GM23338 (cell line): Measurements from ENCODE around the gene TTC16. TPM values are rescaled to one million over a fixed set of nuclear protein-coding genes. Genes with fewer than 3 reads are reported as not detected.

Experiments
- ATAC-seq: fragments of 200-7000 bp; cut with Tn5 transposase; 3 replicates; pipeline ENCODE4 v1.9.1; 2020
- DNase-seq: peaks from one replicate; pipeline ENCODE4 v3.0.0-alpha.2; 2015; ENCODE audit warnings: low spot score
- H2AFZ ChIP-seq: fragments of 200-600 bp; sonication (generic); 2 replicates; pipeline ENCODE4 v1.8.0; 2016; ENCODE audit warnings: antibody characterized with exemption, mild to moderate bottlenecking, moderate library complexity
- H3F3A ChIP-seq: fragments of 200-600 bp; sonication (generic); replicated peaks from 2 replicates; pipeline ENCODE4 v1.8.0; 2017; ENCODE audit warnings: antibody characterized with exemption, mixed run types, low read depth
- H3K27ac ChIP-seq: fragments of 200-600 bp; sonication (generic); 2 replicates; pipeline ENCODE4 v1.6.1; 2016; ENCODE audit warnings: low read depth
- H3K27me3 ChIP-seq: fragments of 200-600 bp; sonication (generic); 2 replicates; pipeline ENCODE4 v1.8.0; 2016; ENCODE audit warnings: mild to moderate bottlenecking, mixed run types, moderate library complexity; ENCODE audit not compliant: insufficient read depth
- H3K36me3 ChIP-seq: fragments of 200-600 bp; sonication (generic); 2 replicates; pipeline ENCODE4 v1.8.0; 2016; ENCODE audit warnings: mild to moderate bottlenecking; ENCODE audit not compliant: insufficient read depth
- H3K4me1 ChIP-seq: fragments of 200-600 bp; sonication (generic); 2 replicates; pipeline ENCODE4 v1.8.0; 2016; ENCODE audit warnings: mild to moderate bottlenecking, moderate library complexity; ENCODE audit not compliant: insufficient read depth
- H3K4me2 ChIP-seq: fragments of 200-600 bp; sonication (generic); 2 replicates; pipeline ENCODE4 v1.7.1; 2017; ENCODE audit warnings: mixed run types
- H3K4me3 ChIP-seq: fragments of 200-600 bp; sonication (generic); 2 replicates; pipeline ENCODE4 v1.6.1; 2016; ENCODE audit warnings: mixed run types
- H3K79me2 ChIP-seq: fragments of 200-600 bp; sonication (generic); replicated peaks from 2 replicates; pipeline ENCODE4 v1.8.0; 2017; ENCODE audit warnings: mild to moderate bottlenecking; ENCODE audit not compliant: insufficient read depth
- H3K9me2 ChIP-seq: fragments of 200-600 bp; sonication (generic); 2 replicates; pipeline ENCODE4 v1.8.0; 2017; ENCODE audit not compliant: insufficient read depth
- H4K20me1 ChIP-seq: fragments of 200-600 bp; sonication (generic); replicated peaks from 2 replicates; pipeline ENCODE4 v1.8.0; 2017; ENCODE audit warnings: mild to moderate bottlenecking; ENCODE audit not compliant: insufficient read depth
- H3K27ac Mint-ChIP-seq: 2 replicates; pipeline ENCODE4 v1.8.0; 2020; ENCODE audit warnings: inconsistent platforms, mild to moderate bottlenecking, moderate library complexity, mixed read lengths
- H3K27me3 Mint-ChIP-seq: 3 replicates; pipeline ENCODE4 v1.8.0; 2022; ENCODE audit warnings: low read depth, mild to moderate bottlenecking, moderate library complexity, mixed read lengths, inconsistent platforms; ENCODE audit not compliant: insufficient read depth, poor library complexity
- H3K36me3 Mint-ChIP-seq: 3 replicates; pipeline ENCODE4 v1.8.0; 2021; ENCODE audit warnings: low read depth, mild to moderate bottlenecking, inconsistent platforms, moderate library complexity, mixed read lengths
- H3K4me1 Mint-ChIP-seq: 3 replicates; pipeline ENCODE4 v1.8.0; 2020; ENCODE audit warnings: mild to moderate bottlenecking, inconsistent platforms, mixed read lengths
- H3K4me3 Mint-ChIP-seq: 3 replicates; pipeline ENCODE4 v1.8.0; 2021; ENCODE audit warnings: moderate library complexity, mild to moderate bottlenecking, inconsistent platforms, mixed read lengths
- H3K9me3 Mint-ChIP-seq: 3 replicates; pipeline ENCODE4 v1.8.0; 2020; ENCODE audit warnings: moderate library complexity, mild to moderate bottlenecking, inconsistent platforms, mixed read lengths
- CREB1 ChIP-seq: fragments of 250-450 bp; sonication (Bioruptor Pico); IDR thresholded peaks from 2 replicates; pipeline ENCODE4 v1.5.0; 2020; ENCODE audit warnings: low read depth, mild to moderate bottlenecking, moderate library complexity
- ETS1 ChIP-seq: IDR thresholded peaks from 2 replicates; pipeline ENCODE4 v1.6.1; 2016; ENCODE audit warnings: antibody characterized with exemption
- EZH2 ChIP-seq: fragments of 200-600 bp; sonication (generic); IDR thresholded peaks from one replicate; pipeline ENCODE4 v1.8.0; 2017; ENCODE audit warnings: antibody characterized with exemption, mild to moderate bottlenecking, low read depth; ENCODE audit not compliant: unreplicated experiment
- NANOG ChIP-seq: IDR thresholded peaks from 2 replicates; pipeline ENCODE4 v1.6.1; 2016; ENCODE audit warnings: antibody characterized with exemption, borderline replicate concordance
- ZNF114 ChIP-seq: fragments of 250-450 bp; sonication (Bioruptor Pico); IDR thresholded peaks from 2 replicates; pipeline ENCODE4 v1.5.0; 2020; ENCODE audit warnings: mild to moderate bottlenecking, moderate library complexity
- polyA plus RNA-seq: library from polyadenylated mRNA; unstranded; fragments of >200 nt; fragmentation: Nextera tagmentation; extraction: Ambion mirVana; gene quantifications from 2 replicates; pipeline ENCODE4 v1.2.1, GENCODE V29; 2016
- total RNA-seq: library from RNA; depleted of rRNA; stranded (reverse); fragments of >200 nt; shearing (Covaris generic); gene quantifications from 2 replicates; pipeline ENCODE4 v1.2.3, GENCODE V29; 2014

The TTC16 gene
- total and polyA plus RNA-seq, 2 experiments from 2014 or later, result not detected

GRCh38 chr9:127690735-127691134, 25.1 kb upstream of the TTC16 start:
- Histone ChIP-seq H3K4me2 (no peak overlapping the region), H3K27ac (no peak overlapping the region), H3K27me3 (no peaks in the 10 kb centered on the region), H3F3A (no peaks in the 10 kb centered on the region), H3K36me3 (no peaks in the 10 kb centered on the region), H3K79me2 (no peaks in the 10 kb centered on the region), H4K20me1 (0 out of 2 replicates have a peak, but pooled peaks cover 3% of the 10 kb centered on the region), H3K4me3 (no peak overlapping the region), H3K9me2 (peaks cover 3% of the 10 kb centered on the region; the same call in 1 of the 2 replicates), H3K4me1 (no peaks in the 10 kb centered on the region), H2AFZ (no peak overlapping the region)
- no peaks in the 10 kb centered on the region for H3K9me3 Mint-ChIP-seq
- H3K36me3 Mint-ChIP-seq, result peaks cover 28% of the 10 kb centered on the region
- TF ChIP-seq NANOG, result no peak
- H3K27me3 Mint-ChIP-seq, result peaks cover 9% of the 10 kb centered on the region
- ATAC-seq (no peak), DNase-seq (no peak)
- no peaks in the 10 kb centered on the region for H3K4me1 Mint-ChIP-seq
- no peak overlapping the region for H3K27ac Mint-ChIP-seq
- no peak overlapping the region for H3K4me3 Mint-ChIP-seq

GRCh38 chr9:127692071-127692470, 23.8 kb upstream of the TTC16 start:
- H3K27ac Mint-ChIP-seq, result no peak overlapping the region
- H3K36me3 ChIP-seq, result no peaks in the 10 kb centered on the region

GRCh38 chr9:127693143-127693542, 22.7 kb upstream of the TTC16 start:
- H3K4me1 Mint-ChIP-seq, result no peaks in the 10 kb centered on the region

More at GRCh38 chr9:127692071-127692470, 23.8 kb upstream of the TTC16 start:
- H3K4me3 Mint-ChIP-seq, result no peak overlapping the region
- Histone ChIP-seq H3K9me2 (peaks cover 3% of the 10 kb centered on the region; the same call in 1 of the 2 replicates), H3K79me2 (no peaks in the 10 kb centered on the region), H3K27me3 (no peaks in the 10 kb centered on the region), H3K27ac (no peak overlapping the region), H3K4me2 (no peak overlapping the region), H3K4me1 (no peaks in the 10 kb centered on the region), H2AFZ (no peak overlapping the region), H3K4me3 (no peak overlapping the region), H4K20me1 (0 out of 2 replicates have a peak, but pooled peaks cover 3% of the 10 kb centered on the region), H3F3A (no peaks in the 10 kb centered on the region; the same call in 1 of the 2 replicates)
- peaks cover 28% of the 10 kb centered on the region for H3K36me3 Mint-ChIP-seq
- DNase-seq, result no peak
- no peak for ATAC-seq
- peaks cover 9% of the 10 kb centered on the region for H3K27me3 Mint-ChIP-seq
- no peaks in the 10 kb centered on the region for H3K4me1 Mint-ChIP-seq
- H3K9me3 Mint-ChIP-seq, result no peaks in the 10 kb centered on the region
- TF ChIP-seq ETS1, result no peak

More at GRCh38 chr9:127693143-127693542, 22.7 kb upstream of the TTC16 start:
- 0 out of 2 replicates have a peak overlapping the region, but pooled peaks have one; percentile 39 for H3K27ac ChIP-seq
- 0 out of 2 replicates have a peak, but pooled peaks cover 3% of the 10 kb centered on the region for H4K20me1 ChIP-seq
- no peaks in the 10 kb centered on the region for H3K4me1 ChIP-seq
- H3K9me2 ChIP-seq, result peaks cover 3% of the 10 kb centered on the region; the same call in 1 of the 2 replicates
- Mint-ChIP-seq H3K36me3 (peaks cover 22% of the 10 kb centered on the region), H3K4me3 (no peak overlapping the region), H3K9me3 (no peaks in the 10 kb centered on the region), H3K27me3 (peaks cover 10% of the 10 kb centered on the region), H3K27ac (no peak overlapping the region)
- no peaks in the 10 kb centered on the region for H3K79me2 ChIP-seq
- no peak overlapping the region for H2AFZ ChIP-seq
- H3F3A ChIP-seq, result no peaks in the 10 kb centered on the region; the same call in 1 of the 2 replicates
- no peak overlapping the region for H3K4me3 ChIP-seq
- ATAC-seq (no peak), DNase-seq (no peak)
- no peak for TF ChIP-seq ZNF114 (CRISPR knock-in tag)
- no peak for TF ChIP-seq EZH2
- no peak for TF ChIP-seq CREB1
- no peak for TF ChIP-seq ETS1
- H3K36me3 ChIP-seq, result no peaks in the 10 kb centered on the region
- no peaks in the 10 kb centered on the region for H3K27me3 ChIP-seq
- no peak overlapping the region for H3K4me2 ChIP-seq
